HUDEP-2 (cell line): ENCODE data around the gene COL4A6.

Experiments used
- DNase-seq, 76 experiments: peaks; one replicate each; lab custom pipeline; 2025; ENCODE audit not compliant: unreplicated experiment in 76 of 76; lab: John Stamatoyannopoulos, UW

Gene COL4A6

GRCh38 chrX:108275732-108276131, 162.5 kb downstream of the COL4A6 start:
- DNase-seq, result no peak

DNA sequence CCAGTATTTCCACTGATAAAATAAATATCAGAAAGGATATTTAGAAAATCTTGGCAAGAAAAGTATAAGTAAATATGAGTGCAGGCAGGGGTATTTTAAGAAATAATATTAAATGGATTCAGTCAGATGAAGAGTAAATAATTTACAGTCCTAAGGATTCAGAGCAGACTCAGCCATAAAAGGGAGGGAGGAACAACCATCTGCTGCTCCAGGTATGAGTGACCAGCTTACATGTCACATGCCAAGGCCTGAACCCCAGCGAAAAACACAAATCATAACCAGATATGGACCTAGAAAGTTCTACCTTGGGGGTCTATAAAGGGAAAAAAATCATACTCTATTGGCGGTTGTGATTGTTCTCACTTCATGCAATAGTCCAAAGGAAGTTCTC, 166.8 kb downstream of the COL4A6 start:
- no peak for DNase-seq

- no peak for DNase-seq
These were observed 167.4 kb downstream of the COL4A6 start for GRCh38 chrX:108270739-108271396.

DNA sequence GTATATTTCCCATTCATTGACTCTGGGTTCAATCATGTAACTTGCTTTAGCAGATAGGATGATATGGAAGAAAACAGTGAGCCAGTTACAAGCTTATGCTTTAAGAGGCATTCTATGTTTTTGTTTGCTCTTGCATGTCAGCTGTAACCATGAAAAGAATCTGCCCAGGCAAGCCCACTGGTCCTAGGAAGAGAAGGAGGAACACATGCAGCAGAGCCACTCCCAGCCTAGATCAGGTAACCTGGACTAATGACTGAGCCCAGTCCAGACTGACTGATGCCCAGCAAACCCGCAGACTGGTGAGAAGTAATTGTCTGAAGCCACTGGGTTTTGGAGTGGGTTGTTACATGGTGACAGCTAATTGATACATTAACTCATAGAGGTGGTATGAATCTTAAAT, 167.9 kb downstream of the COL4A6 start:
- DNase-seq, result no peak

- DNase-seq, result no peak
These were observed 169.7 kb downstream of the COL4A6 start for GRCh38 chrX:108268434-108269080.

- no peak for DNase-seq
These were observed 170.7 kb downstream of the COL4A6 start for GRCh38 chrX:108267557-108267956.

DNA sequence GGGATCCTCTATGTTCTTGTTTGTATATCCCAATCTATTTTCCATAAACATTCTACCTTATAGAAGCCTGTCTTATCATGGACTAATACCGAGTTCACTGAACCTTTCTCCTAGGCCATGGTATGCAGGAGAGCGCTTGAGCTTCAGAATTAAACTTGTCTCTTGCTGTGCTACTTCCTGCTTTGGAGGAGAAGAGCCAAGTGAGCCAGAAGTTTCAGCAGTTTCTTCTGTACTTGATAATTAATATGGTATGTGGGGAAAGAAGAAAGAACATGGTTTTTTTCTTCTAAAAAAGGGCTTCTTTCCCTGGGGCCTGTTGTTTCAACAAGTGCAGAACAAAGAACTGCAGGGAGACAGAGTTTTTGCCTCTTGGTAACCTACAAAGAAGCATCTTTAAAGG, 173.8 kb downstream of the COL4A6 start:
- no peak for DNase-seq

DNA sequence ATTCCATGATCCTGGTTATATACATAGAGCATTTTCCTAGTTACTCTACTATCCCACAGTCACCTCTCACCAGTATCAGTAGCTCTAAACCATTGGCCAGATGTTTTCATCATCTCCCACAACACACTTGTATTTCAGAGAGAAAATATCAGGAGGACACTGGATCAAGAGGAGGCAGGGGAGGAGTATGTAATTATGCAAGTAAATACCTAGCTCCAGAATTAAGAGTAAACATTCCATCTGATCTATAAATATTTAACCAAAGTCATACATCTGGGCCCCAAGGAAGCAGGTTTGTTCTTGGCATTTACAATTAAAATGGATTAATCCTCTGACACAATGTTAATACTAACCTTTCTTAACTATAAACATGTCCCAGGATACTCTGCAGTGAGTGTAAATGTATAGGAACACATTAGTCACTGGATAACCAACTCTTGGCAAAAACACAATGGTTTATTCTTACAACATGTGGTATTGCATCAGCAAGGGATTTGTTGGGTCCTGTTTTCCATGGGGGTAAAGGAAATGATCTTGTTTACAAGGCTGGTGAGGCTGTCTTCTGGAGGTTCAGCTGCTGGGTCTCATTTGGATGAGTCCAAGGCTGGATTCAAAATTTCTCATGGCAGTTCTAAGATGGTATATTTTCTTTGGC, 176.5 kb downstream of the COL4A6 start:
- no peak for DNase-seq

DNA sequence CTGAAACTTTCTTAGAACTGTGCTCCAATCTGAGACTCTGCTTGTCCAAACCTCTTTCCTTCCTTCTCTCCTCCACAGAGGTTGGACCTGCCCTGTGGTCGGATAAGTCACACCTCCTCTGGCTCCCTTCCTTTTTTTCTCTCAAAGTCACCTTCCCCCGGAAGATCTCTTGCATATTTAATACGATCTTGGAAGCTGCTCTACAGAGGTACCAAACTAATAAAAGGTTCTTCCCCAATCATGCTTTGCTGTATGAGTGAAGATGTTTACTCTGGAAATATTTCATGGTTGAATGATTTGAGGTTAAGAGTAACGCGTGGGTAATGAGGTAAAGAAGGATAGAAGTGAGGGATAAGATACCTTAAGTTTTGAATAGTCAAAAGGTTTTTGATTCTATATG, 180.7 kb downstream of the COL4A6 start:
- no peak for DNase-seq

GRCh38 chrX:108254636-108255035, 183.6 kb downstream of the COL4A6 start:
- DNase-seq, result no peak

GRCh38 chrX:108250654-108251579, 187.3 kb downstream of the COL4A6 start:
- no peak for DNase-seq

DNA sequence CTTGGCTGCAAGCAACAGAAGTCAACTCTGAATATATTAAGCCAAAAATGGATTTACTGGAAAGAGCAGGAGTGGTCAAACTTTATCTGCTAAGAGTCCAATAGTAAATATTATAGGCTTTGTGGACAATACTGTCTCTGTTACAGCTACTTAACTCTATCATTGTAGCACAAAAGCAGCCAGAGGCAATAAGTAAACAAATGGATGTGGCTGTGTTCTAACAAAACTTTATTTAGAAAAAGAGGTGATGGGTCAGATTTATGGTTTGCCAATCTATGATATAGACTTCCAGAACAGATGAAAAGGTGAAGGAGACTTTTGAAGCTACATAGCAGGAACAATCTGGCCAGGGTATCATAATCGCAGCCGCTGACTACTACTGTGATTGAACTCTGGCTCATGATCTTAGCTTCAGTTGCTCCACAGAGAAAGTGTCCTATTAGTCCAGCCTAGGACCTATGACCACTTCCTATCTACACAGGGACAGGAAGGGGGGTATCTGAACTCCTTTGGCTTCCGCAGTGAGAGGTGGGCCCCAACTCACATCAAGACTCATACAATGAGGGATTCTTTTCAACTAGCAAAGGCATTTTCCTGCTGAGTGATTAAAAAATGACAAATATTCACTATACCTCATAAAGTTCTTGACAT, 191.8 kb downstream of the COL4A6 start:
- DNase-seq, result no peak

- peak in 3 of 76 experiments; percentile 0 to 2 (median 1) for DNase-seq
These were observed 192.8 kb downstream of the COL4A6 start for GRCh38 chrX:108245462-108245861.

DNA sequence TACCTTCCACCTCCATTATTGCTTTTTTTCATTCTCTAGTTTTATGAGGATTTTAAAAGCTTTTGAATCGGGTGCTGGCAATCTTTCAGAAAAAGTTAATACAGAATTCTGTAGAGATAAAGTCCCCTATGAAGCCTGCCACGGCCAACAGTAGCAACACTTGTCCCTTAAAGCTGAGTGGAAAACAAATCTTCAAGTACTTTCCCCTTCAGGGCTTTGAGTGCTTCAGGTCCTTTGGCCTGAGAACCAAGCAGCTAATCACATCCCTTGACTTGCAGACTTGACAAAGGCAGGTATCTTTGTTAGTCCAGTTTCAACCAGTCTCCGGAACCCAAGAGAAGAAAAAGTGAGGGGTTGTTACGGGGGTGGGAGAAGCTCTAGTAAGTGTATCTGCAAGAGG, 202.2 kb downstream of the COL4A6 start:
- no peak for DNase-seq

DNA sequence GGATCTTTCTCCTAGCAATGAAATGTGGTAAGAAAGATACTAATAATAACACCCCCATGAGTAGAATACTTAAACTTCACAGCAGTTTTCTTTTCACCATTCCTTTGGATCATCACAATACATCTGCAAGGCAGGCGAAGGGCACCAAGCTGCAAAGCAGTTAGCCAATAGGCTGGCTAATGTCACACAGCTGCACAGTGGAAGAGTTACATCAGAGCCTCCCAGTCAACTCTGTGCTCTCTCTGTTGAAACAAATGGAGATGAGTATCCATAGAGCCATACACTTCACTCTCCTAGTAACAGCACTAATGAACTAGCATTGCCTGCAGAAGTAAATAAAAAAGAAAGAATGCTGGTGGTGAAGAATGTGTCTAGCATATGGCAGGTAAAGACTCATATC, 207.6 kb downstream of the COL4A6 start:
- no peak for DNase-seq

- peak in 4 of 76 experiments; percentile 0 to 7 (median 1) for DNase-seq
These were observed 213.2 kb downstream of the COL4A6 start for GRCh38 chrX:108224727-108225621.

GRCh38 chrX:108224218-108224617, 214.0 kb downstream of the COL4A6 start:
- no peak for DNase-seq

- DNase-seq, result no peak
These were observed 214.6 kb downstream of the COL4A6 start for GRCh38 chrX:108223585-108223984.

- no peak for DNase-seq
These were observed 216.8 kb downstream of the COL4A6 start for GRCh38 chrX:108221301-108221864.
